NCI-H82 (cell line): ENCODE measurements around the gene CMTM8.

Source experiments
- DNase-seq: peaks from one replicate; lab custom pipeline; 2025; lab: John Stamatoyannopoulos, UW

The CMTM8 gene

DNA sequence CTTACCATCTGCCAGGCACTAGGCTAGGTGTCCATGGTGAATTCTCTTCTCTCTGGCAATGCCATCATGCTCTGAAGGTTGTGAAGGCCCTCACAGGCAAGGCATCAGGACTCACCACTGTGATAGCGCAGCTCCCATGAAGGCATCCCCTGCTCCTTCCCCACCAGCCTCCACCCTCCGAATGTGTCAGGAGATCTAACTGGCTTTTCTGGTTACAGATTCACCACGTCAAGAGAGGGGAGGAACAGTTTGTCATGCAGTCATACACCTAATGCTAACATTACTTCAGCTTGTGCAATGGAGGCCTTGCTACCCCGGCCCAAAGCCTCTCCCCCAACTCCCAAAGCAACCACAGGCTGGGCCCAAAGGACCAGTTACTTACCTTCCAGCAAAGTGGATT is 8.9 kb upstream of the CMTM8 start:
- DNase-seq: no peak

DNA sequence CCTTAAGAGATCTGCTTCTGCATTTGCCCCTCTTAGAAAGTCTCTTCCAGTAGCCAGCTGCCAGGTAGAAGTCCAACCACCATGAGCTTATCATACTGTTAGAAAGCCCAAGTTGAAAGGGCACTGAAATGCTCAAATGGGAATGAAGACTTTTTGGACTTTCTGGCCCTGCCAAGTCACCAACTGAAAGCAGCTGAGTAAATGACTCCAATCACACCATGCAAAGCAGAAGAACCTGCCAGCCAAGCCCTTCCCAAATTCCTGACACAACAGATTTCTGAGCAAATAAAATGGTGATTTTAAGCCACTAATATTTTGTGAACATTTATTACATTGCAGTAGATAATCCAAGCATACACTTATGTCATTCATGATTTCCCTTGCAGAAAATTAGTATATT is 2.1 kb upstream of the CMTM8 start:
- no peak for DNase-seq

DNA sequence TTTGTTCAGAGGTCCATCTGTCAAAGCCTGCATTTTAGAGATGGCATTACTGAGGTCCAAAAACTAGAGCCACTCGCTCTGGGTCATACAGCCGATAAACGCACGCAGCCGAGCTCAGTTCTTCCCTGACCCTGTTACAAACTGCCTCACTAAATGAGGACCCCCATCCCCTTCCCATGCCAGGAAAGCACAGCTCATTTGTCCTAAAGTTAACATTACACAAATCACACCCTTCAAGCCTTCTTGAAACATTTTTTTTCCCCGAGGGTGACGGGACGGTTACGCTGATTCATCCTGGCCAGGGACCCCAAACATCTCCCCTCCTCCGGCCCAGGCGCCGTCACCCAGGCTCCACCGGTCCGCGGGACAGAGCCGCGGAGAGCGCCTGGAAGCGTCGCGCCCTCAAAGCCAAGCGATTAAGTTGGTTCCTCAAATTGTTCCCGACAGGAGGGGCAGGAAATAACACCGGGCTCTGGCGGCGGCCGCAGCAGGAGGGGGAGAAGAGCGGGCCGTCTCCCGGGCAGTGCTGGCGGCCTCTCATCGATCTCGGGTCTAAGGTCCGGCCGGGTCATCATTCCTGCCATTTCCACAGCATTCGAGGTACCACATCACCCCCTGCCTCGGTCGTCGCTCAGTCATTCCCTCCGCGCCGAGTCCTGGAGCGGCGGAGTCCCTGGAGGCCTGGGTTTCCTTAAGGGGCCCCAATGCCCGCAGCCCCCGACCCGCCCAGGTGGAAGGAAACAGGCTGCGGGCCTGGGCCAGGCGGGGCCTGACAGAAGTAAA is 619 bp upstream of the CMTM8 start:
- peak; percentile 44 for DNase-seq

DNA sequence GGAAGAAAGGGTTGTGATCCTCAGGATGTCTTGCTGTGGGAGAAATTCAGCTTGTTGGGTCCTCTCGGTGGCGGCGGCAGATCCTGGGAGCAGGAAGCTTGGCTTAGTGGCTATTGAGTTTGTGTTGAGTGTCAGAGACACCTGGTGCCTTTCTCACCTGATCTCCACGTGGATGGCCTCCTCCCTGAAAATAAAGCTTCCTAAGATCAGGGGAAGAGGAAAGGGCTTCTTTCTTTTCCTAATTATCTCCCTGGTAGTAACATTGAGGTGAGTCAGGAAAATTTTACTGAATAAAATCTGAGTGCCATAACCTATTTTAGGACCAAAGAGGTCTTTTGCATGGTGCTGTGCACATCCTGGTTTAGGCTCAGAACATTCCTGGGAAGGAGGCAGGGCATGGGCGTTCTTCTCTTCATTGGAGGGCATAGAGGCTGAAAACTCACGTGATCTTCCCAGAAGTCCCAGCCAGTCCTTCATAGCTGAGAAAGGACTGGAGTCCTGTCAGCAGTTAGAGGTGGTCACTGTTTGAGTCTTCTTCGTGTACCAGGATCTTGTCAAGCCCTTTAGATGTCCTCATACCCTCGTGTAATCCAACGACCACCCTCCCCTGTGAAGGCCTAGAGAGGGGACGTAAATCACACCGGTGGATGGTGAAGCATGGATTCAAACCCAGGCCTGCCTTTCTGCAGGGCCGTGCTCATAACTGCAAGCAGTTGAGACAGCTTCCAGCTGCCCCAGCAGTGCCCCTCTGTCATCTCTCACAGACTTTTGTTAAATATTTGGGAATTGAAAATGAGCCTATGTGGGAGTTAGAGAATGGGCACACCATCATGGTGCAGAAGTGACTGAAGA is 1.1 kb downstream of the CMTM8 start:
- DNase-seq: peak; percentile 33

DNA sequence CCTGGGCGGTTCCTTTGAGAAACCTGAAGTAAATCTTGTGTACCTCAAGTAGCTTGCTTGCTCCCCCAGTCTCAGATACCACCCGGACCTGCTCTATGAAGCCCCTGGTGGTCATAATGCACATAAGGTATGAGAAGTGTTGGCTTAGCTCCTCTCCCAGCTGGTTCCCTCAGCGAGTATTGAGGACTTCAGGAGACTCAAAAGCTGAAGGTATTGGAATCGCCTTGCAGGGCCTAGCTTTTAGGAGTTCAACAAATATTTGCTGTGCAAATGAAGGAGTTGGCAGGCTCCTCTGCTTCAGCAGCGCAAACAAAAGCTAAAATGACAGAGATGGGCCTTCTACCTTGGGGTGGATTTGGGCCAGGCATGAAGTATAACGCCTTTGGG is 1.7 kb downstream of the CMTM8 start:
- DNase-seq: peak; percentile 72

GRCh38 chr3:32241100-32241499 is 2.6 kb downstream of the CMTM8 start:
- no peak for DNase-seq

DNA sequence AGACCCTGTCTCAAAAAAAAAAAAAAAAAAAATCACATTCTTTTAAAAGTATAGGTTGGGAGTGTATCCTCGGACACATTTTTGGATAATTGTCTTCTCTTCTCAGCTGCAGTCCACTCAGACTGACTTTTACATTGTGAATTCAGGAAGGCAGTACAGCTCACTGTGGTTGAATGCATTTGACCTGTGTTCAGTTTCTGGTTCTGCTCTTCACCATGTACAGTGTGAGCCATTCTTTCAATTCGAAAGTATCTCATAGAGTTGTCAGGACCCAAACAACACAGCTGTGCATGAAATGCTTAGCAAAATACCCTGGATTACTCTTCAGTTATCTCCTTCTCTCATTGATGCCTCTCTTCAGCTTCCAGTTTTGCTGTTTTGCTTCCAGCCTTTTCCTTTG is 5.0 kb downstream of the CMTM8 start:
- no peak for DNase-seq

- DNase-seq: no peak
Measured at GRCh38 chr3:32245200-32245599, 6.7 kb downstream of the CMTM8 start.

- DNase-seq: no peak
Measured at GRCh38 chr3:32246079-32246675, 7.7 kb downstream of the CMTM8 start.

- DNase-seq: no peak
Measured at GRCh38 chr3:32249184-32249782, 10.8 kb downstream of the CMTM8 start.

DNA sequence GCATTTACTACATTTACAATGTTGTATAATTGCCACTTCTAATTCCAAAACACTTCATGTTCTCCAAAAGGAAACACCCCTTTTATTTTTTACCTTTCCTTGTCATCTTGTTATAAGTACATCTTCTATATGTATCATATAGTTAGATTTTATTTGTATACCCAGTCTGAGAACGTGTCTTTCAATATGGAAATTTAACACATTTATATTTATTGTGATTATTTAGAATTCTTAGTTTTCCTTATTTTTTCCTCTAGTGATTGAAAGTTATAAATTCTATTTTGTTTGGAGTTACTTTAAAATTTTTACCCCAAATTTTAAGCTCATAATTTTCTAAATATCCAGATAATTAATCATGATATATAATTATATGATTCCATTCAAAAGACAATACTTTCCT is 15.8 kb downstream of the CMTM8 start:
- DNase-seq: no peak

DNA sequence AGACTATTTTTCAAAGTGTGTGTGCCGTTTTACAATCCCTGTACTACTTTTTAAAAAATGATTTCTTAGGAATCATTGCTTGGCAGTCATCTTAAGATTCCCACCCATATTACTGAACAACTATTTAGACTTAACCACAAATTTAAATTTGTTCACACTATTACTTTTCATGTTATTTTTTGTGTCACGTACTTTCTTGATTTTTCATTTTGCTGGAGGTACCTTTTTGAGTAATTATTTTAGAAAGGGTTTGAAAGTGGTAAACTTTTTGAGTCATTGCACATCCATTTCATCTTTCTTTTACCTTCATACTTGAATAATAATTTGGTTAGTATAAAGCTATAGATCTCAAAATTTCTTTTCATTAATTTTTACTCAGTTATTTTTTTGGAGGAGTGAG is 16.9 kb downstream of the CMTM8 start:
- no peak for DNase-seq

DNA sequence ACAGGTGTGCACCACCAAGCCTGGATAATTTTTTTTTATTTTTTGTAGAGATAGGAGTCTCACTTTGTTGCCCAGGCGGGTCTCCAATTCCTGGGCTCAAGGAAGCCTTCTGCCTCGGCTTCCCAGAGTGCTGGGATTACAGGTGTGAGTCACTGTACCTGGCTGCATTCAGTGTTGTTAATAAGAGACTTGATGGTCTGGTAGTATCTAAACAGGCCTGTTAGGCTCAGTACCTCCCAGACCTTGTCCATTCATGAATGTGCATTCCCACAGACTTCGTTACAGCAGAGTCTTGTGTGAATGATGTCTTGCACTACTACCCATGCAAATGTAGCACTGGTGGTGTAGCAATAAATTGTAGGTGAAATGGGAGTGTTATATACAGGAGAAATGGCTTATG is 17.7 kb downstream of the CMTM8 start:
- no peak for DNase-seq

DNA sequence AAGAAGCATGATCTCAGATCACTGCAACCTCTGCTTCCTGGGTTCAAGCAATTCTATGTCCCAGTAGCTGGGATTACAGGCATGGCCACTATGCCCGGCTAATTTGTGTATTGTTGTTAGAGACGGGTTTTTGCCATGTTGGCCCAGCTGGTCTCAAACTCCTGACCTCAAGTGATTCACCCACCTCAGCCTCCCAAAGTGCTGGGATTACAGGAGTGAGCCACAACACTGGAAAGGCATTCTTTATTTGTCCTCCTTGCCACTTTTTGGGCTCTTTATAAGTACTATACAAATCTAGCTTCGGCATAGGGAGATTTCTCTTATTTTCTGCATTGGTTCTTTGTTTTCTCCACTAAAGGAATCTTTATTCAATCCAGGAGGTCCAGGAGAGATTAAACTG is 18.6 kb downstream of the CMTM8 start:
- DNase-seq: no peak

DNA sequence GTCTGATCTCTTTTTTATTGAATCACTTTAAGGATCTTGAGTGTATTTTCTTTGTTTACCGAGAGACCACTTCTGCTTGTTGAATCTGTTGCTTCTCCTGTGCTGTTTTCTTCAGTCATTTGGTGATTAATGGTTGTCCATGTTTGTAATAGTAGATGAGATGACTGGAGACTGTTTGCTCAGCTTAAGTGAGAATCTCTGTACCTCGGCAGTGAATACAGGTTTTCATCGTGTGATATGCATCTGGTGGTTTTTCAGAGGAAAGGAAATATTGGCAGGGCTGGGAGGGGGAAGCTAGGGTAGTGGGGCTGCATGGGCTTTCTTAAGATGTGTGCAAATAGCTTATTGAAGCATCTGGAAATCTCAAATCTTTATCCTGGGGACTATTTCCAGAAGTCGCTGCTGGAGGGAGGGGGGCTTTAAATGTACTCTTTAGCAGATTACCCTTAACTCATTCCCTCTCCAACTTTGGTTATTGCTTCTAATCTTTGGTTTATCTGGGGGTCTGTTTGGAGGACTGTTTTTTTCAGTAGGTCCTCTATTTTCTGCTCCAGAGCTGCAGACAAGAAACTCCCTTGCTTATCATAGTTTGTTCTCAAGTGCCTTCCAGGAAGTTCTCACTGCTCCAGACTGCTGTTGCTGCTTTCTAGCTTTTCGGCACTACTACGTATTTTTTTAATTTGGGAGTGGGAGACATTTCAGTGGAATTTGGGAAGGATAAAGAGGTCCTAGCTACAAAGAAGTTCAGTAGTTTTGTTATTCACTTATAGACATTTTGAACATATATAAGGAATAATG is 19.4 kb downstream of the CMTM8 start:
- no peak for DNase-seq

DNA sequence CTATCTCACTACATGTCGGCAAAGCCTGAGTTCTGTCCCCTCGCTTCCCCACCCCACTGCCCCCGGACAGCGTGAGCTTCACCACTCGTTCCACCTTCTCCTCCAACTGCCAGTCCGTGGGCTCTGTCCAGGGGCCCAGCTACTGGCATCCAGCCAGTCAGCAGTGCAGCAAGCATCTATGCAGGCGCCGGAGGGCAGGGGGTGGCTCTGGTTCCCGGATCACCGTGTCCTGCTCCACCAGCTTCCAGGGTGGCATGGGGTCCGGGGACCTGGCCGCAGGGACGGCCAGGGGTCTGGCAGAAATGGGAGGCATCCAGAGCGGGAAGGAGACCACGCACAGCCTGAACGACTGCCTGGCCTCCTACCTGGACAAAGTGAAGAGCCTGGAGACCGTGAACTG is 20.4 kb downstream of the CMTM8 start:
- no peak for DNase-seq

- DNase-seq: no peak
Measured at GRCh38 chr3:32261545-32261944, 23.1 kb downstream of the CMTM8 start.

DNA sequence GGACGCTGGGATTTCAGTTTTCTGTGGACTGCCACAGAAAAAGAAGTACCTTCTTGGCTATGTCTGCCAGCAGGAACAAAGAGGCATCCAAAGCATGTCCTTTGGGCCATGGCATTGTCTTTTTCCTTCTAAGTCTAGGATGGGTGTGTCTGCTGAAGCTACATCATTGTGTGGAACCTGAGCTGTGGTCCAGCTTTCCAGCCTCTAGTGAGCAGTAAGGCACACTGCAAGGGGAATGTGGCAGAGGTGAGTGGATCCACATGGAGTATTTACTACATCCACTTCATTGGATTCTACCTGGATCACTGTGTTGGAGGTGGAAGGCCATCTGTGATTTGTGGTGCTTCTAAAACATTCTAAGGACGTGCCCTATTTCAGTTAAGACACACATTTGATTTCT is 23.7 kb downstream of the CMTM8 start:
- DNase-seq: no peak

DNA sequence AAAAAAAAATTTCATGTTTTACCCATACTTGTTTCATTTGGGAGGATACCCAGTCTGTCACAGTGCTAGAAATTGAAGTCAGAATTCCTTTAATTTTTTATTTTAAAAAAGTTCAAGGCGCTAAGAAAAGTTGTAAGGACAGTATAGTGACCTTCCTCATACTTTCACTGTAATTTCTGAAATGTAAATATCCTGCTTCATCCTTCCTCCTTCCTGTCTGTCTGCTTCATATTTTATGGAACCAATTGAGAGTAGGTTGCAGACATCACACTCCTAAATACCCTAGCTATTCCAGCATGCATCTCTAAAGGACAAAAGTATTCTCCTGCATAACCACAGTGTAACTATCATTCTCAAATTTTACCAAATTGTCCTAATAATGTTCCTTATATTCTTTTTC is 35.8 kb downstream of the CMTM8 start:
- DNase-seq: no peak

- no peak for DNase-seq
Measured at GRCh38 chr3:32275506-32275905, 37.0 kb downstream of the CMTM8 start.

DNA sequence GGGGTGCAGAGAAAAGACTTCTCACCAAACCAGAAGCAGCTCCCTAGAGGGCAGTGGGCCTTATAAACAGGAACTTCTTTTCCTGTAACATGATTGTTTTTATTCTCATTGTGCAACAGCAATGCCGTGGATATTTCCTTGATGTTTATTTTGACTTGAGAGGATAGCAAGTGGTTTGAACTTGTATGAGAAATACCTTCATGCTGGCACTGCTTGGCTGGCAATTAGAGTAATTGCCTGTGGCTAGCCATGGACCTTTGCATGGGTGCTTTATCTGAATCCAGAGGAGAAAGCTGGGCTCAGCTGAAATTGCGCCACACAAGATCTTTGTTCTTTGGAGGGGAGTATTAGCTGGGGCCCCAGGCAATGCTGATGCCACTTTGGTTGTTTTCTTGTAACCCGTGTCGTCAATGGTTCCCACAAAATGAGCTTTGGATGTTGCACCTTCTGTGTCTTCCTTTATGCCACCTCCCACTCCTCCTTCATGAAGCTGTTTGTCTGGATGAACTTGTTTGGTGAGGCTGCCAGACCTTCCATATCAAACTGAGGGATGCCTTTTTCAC is 37.9 kb downstream of the CMTM8 start:
- DNase-seq: no peak

DNA sequence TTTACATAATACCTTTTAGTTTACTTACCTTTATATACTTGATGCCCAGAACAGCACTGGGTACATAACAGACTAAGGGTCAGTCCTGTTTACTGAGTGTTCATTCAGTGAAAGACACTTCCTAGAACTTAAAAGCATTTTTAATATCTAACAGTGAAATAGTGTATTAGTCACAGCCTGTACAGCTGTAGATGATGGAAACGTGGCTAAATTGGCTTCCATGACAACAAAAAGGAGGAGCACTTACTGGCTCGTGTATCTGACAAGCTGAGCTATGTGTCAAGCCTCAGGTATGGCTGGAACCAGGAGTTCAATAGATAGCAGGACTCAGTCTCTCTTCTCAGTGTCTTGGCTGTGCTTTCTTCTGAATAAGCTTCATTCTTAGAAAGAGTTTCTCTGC is 40.2 kb downstream of the CMTM8 start:
- DNase-seq: no peak
